Caco-2 (cell line): Measurements from ENCODE around the gene PPARG. TPM values are rescaled to one million over a fixed set of nuclear protein-coding genes. Genes with fewer than 3 reads are reported as not detected.

Source experiments
- BruUV-seq: library from RNA; stranded (reverse); fragments of 400-500 nt; replicated peaks from 2 replicates; lab custom pipeline; 2021; lab: Mats Ljungman, UMichigan
- CTCF ChIA-PET: fragments of 300-600 bp; sonication (Branson Sonifier 250); formaldehyde crosslinking; loops from one replicate; lab custom pipeline; 2022; ENCODE audit warnings: antibody characterized with exemption; lab: Charles Lee
- POLR2A ChIA-PET: fragments of 300-600 bp; sonication (Branson Sonifier 250); formaldehyde crosslinking; loops from one replicate; lab custom pipeline; 2022; ENCODE audit warnings: antibody characterized with exemption; lab: Charles Lee
- DNase-seq, 2 experiments: peaks; one replicate each; pipeline versions ENCODE4 v3.0.0 to v3.0.0-alpha.2; 2020 to 2022
- H3K27me3 ChIP-seq: replicated peaks from 2 replicates; pipeline ENCODE4 v1.6.0; 2011; ENCODE audit warnings: low read length; ENCODE audit not compliant: control insufficient read depth, insufficient read depth
- H3K36me3 ChIP-seq: 2 replicates; pipeline ENCODE4 v1.5.1; 2011; ENCODE audit warnings: low read length; ENCODE audit not compliant: control insufficient read depth, insufficient read depth
- H3K4me1 ChIP-seq: fragments of 250-450 bp; sonication (Bioruptor Pico); 2 replicates; pipeline ENCODE4 v1.5.1; 2020; ENCODE audit warnings: mild to moderate bottlenecking
- H3K4me3 ChIP-seq: 2 replicates; pipeline ENCODE4 v1.5.1; 2011; ENCODE audit warnings: low read depth, mild to moderate bottlenecking, control low read depth, low read length
- H3K9me3 ChIP-seq: fragments of 250-450 bp; sonication (Bioruptor Pico); 2 replicates; pipeline ENCODE4 v1.5.1; 2020; ENCODE audit warnings: mild to moderate bottlenecking, moderate library complexity
- H3K27ac Mint-ChIP-seq: one replicate; pipeline ENCODE4 v1.8.0; 2022; ENCODE audit warnings: mixed read lengths; ENCODE audit not compliant: unreplicated experiment
- H3K27me3 Mint-ChIP-seq: one replicate; pipeline ENCODE4 v1.8.0; 2022; ENCODE audit warnings: mixed read lengths; ENCODE audit not compliant: insufficient read depth, unreplicated experiment
- H3K36me3 Mint-ChIP-seq: one replicate; pipeline ENCODE4 v1.8.0; 2022; ENCODE audit warnings: mild to moderate bottlenecking, mixed read lengths; ENCODE audit not compliant: insufficient read depth, unreplicated experiment
- H3K4me1 Mint-ChIP-seq: one replicate; pipeline ENCODE4 v1.8.0; 2022; ENCODE audit warnings: low read depth, mixed read lengths; ENCODE audit not compliant: unreplicated experiment
- H3K4me3 Mint-ChIP-seq: one replicate; pipeline ENCODE4 v1.8.0; 2022; ENCODE audit warnings: mild to moderate bottlenecking, moderate library complexity, mixed read lengths; ENCODE audit not compliant: unreplicated experiment
- H3K9me3 Mint-ChIP-seq: one replicate; pipeline ENCODE4 v1.8.0; 2022; ENCODE audit warnings: mixed read lengths; ENCODE audit not compliant: unreplicated experiment
- CTCF ChIP-seq, 2 experiments: fragments of 200-600 bp in 1 of 2; IDR thresholded peaks; 1 replicate in 1 of 2; 2 replicates in 1 of 2; pipeline versions ENCODE4 v1.5.1 to v1.8.0; 2011 to 2022; ENCODE audit warnings: antibody characterized with exemption in 1 of 2, control low read depth in 1 of 2, inconsistent platforms in 1 of 2, low read depth in 1 of 2, low read length in 1 of 2, mild to moderate bottlenecking in 1 of 2, moderate library complexity in 1 of 2; ENCODE audit not compliant: insufficient read depth in 1 of 2, severe bottlenecking in 1 of 2, unreplicated experiment in 1 of 2
- intact Hi-C: fragments of 100-400 bp; cut with micrococcal nuclease; formaldehyde crosslinking; loops from one replicate; pipeline ENCODE4 v1.10.0; 2022; ENCODE audit not compliant: unreplicated experiment
- total RNA-seq: library from RNA; stranded (reverse); gene quantifications from 2 replicates; pipeline ENCODE4 v1.2.3, GENCODE V29; 2022

Gene PPARG
- total RNA-seq, 1 experiment from 2014 or later, result 15.6 TPM

- no TSS peak for BruUV-seq
Measured at GRCh38 chr3:12451481-12451880, 162.6 kb downstream of the PPARG start.

GRCh38 chr3:12451960-12452359 is 163.1 kb downstream of the PPARG start:
- Mint-ChIP-seq H3K4me1 (peaks cover 4% of the 10 kb centered on the region), H3K36me3 (no peaks in the 10 kb centered on the region), H3K27me3 (no peaks in the 10 kb centered on the region), H3K4me3 (no peak overlapping the region), H3K9me3 (no peaks in the 10 kb centered on the region), H3K27ac (no peak overlapping the region)
- ChIA-PET POLR2A (no interaction called here), CTCF (no interaction called here)
- no peaks in the 10 kb centered on the region for H3K9me3 ChIP-seq
- intact Hi-C loops, result no loop called here
- H3K4me1 ChIP-seq, result no peaks in the 10 kb centered on the region
- no TSS peak for BruUV-seq
- no peak overlapping the region for H3K4me3 ChIP-seq
- no peaks in the 10 kb centered on the region for H3K27me3 ChIP-seq
- no peaks in the 10 kb centered on the region for H3K36me3 ChIP-seq
- TF ChIP-seq CTCF (IDR thresholded peaks at IDR 0.05; ENCODE audit: insufficient read depth in 1 of 2, low read depth in 1 of 2, low read length in 1 of 2, severe bottlenecking in 1 of 2, unreplicated experiment in 1 of 2), result no peak
- no peak for DNase-seq

More at GRCh38 chr3:12451481-12451880, 162.6 kb downstream of the PPARG start:
- Mint-ChIP-seq H3K9me3 (no peaks in the 10 kb centered on the region), H3K27me3 (no peaks in the 10 kb centered on the region), H3K4me1 (peaks cover 7% of the 10 kb centered on the region), H3K4me3 (no peak overlapping the region), H3K36me3 (no peaks in the 10 kb centered on the region), H3K27ac (no peak overlapping the region)
- intact Hi-C loops, result no loop called here
- Histone ChIP-seq H3K27me3 (no peaks in the 10 kb centered on the region), H3K36me3 (no peaks in the 10 kb centered on the region), H3K9me3 (no peaks in the 10 kb centered on the region), H3K4me3 (no peak overlapping the region), H3K4me1 (peaks cover under 1% of the 10 kb centered on the region; the same call in 1 of the 2 replicates)
- no peak for DNase-seq
- POLR2A ChIA-PET, result no interaction called here
- TF ChIP-seq CTCF (IDR thresholded peaks at IDR 0.05; ENCODE audit: insufficient read depth in 1 of 2, low read depth in 1 of 2, low read length in 1 of 2, severe bottlenecking in 1 of 2, unreplicated experiment in 1 of 2), result no peak
- CTCF ChIA-PET, result no interaction called here

GRCh38 chr3:12452361-12453330 is 163.8 kb downstream of the PPARG start:
- no peaks in the 10 kb centered on the region for H3K4me1 Mint-ChIP-seq
- TF ChIP-seq CTCF (IDR thresholded peaks at IDR 0.05; ENCODE audit: insufficient read depth in 1 of 2, low read depth in 1 of 2, low read length in 1 of 2, severe bottlenecking in 1 of 2, unreplicated experiment in 1 of 2), result no peak
- DNase-seq, result no peak
- intact Hi-C loops, result no loop called here
- Histone ChIP-seq H3K27me3 (no peaks in the 10 kb centered on the region), H3K36me3 (no peaks in the 10 kb centered on the region), H3K4me1 (no peaks in the 10 kb centered on the region), H3K9me3 (no peaks in the 10 kb centered on the region), H3K4me3 (no peak overlapping the region)
- H3K4me3 Mint-ChIP-seq, result no peak overlapping the region
- no peaks in the 10 kb centered on the region for H3K36me3 Mint-ChIP-seq
- POLR2A ChIA-PET, result no interaction called here
- CTCF ChIA-PET, result no interaction called here
- no peaks in the 10 kb centered on the region for H3K27me3 Mint-ChIP-seq
- BruUV-seq, result no TSS peak
- no peak overlapping the region for H3K27ac Mint-ChIP-seq
- no peaks in the 10 kb centered on the region for H3K9me3 Mint-ChIP-seq
